Fibroblast of mammary gland (primary cell): ENCODE results near the gene NUP42.
"Not testable (repeated sequence)": the region's sequence is repeated elsewhere in the genome, so short reads cannot be mapped to it uniquely, and the experiment has no call there.

ENCODE experiments used
- DNase-seq: peaks from one replicate; pipeline ENCODE4 v3.0.0-alpha.2; 2010; ENCODE audit warnings: low read depth
- H3K4me3 ChIP-seq: 2 replicates; pipeline ENCODE4 v1.5.1; 2011; ENCODE audit warnings: low read depth, mild to moderate bottlenecking, low read length, moderate library complexity; ENCODE audit not compliant: control insufficient read depth
- CTCF ChIP-seq: conservative IDR thresholded peaks from 2 replicates; pipeline ENCODE4 v1.5.1; 2011; ENCODE audit warnings: low read depth, low read length, inconsistent platforms; ENCODE audit not compliant: control insufficient read depth, insufficient read depth

Gene NUP42

DNA sequence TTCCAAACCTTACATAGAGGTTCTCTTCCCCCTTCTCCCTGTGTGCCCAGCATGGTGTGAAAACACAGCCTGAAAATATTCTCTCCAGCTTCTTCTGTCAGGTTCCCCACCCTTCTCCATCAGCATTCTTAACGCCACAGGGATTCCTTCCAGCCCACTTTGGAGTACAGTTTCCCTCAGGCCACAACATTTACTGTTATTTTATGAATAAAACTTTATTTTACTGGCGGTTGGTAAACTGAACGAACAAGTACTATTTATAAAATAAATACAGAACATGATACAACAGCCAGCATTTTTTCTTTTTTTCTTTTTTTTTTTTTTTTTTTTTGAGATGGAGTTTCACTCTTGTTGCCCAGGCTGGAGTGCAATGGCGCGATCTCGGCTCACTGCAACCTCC is 33.1 kb downstream of the NUP42 start:
- no peak for TF ChIP-seq CTCF
- H3K4me3 ChIP-seq: no peak overlapping the region
- no peak for DNase-seq

GRCh38 chr7:23216021-23216420 is 34.2 kb downstream of the NUP42 start:
- no peak overlapping the region for H3K4me3 ChIP-seq
- no peak for TF ChIP-seq CTCF
- DNase-seq: no peak

DNA sequence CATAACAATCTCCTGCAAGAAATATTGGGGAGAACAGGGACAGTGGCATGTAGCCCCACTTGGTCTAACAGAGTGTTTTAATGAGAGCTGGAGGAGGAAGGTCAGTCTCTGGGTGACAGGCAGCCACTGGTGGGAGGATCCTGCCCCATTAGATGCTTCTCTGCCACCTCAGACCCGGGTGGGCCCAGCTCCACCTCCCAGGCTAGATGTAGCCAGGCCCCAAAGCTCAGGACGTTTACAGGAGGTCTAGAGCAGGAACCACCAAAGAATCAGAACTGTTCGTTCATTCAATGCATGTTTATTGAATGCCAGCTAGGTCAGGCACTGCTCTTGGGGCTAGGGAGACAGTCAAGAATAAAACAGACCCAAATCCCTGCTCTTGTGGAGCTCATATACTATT is 36.3 kb downstream of the NUP42 start:
- DNase-seq: no peak
- H3K4me3 ChIP-seq: no peak overlapping the region

DNA sequence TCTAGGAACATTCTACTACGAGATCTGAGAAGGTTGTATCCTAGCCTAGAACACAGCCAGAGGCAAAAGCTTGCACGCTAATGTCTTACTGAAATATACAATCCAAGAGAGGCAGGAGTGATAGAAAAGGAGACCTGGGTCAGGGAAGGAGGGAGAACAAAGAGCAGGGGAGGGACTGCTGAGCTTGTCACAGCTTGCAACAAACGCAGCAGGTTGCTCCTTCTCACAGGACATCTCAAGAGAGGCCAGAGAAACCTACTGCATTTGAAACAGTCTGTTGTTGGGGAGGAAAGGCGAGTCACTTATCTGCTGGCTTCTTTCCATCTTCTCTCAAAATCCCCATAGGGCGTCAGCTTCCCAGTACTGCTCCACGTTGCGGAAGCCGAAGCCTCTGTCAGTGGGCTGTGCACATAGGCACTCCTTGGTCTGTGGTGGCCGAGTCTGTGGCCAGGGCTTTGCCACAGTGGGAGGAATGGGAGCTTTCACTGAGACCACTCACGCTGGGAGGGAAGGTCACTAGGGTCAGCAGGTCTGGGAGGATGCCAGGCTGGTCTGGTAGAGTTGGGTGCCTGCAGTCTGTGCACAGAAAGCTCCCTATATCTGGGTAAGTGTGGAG is 39.0 kb downstream of the NUP42 start:
- H3K4me3 ChIP-seq: no peak overlapping the region
- no peak for TF ChIP-seq CTCF
- DNase-seq: no peak

More for the DNA sequence above, 36.3 kb downstream of the NUP42 start:
- no peak for TF ChIP-seq CTCF

- no peak overlapping the region for H3K4me3 ChIP-seq
- DNase-seq: no peak
- no peak for TF ChIP-seq CTCF
These were observed 40.7 kb downstream of the NUP42 start for GRCh38 chr7:23222439-23223030.

- DNase-seq, H3K4me3 ChIP-seq: not testable (repeated sequence)
These were observed 42.5 kb downstream of the NUP42 start for GRCh38 chr7:23224364-23224763.

- no peak overlapping the region for H3K4me3 ChIP-seq
- no peak for TF ChIP-seq CTCF
- no peak for DNase-seq
These were observed 45.1 kb downstream of the NUP42 start for GRCh38 chr7:23226844-23227450.
